ENCODE data around the gene EPHA2.

EPHA2 gene

GRCh38 chr1:16094453-16095158, 61.3 kb downstream of the EPHA2 start:
- no peak overlapping the region for H3K27ac ChIP-seq

GRCh38 chr1:16093611-16094010, 62.3 kb downstream of the EPHA2 start:
- no peak for TF ChIP-seq CTCF (conservative IDR thresholded peaks at IDR 0.05)

More at GRCh38 chr1:16094453-16095158, 61.3 kb downstream of the EPHA2 start:
- TF ChIP-seq CTCF (conservative IDR thresholded peaks at IDR 0.05) = no peak

GRCh38 chr1:16092923-16093511, 62.9 kb downstream of the EPHA2 start:
- no peak for TF ChIP-seq CTCF (conservative IDR thresholded peaks at IDR 0.05)
- no peak overlapping the region for H3K27ac ChIP-seq

More at GRCh38 chr1:16093611-16094010, 62.3 kb downstream of the EPHA2 start:
- H3K27ac ChIP-seq = no peak overlapping the region

GRCh38 chr1:16092097-16092922, 63.6 kb downstream of the EPHA2 start:
- no peak for TF ChIP-seq CTCF (conservative IDR thresholded peaks at IDR 0.05)
- no peak overlapping the region for H3K27ac ChIP-seq

- H3K27ac ChIP-seq = no peak overlapping the region
Observed at GRCh38 chr1:16091296-16091695, 64.6 kb downstream of the EPHA2 start.

GRCh38 chr1:16090076-16090826, 65.6 kb downstream of the EPHA2 start:
- no peak overlapping the region for H3K27ac ChIP-seq
- no peak for TF ChIP-seq CTCF (conservative IDR thresholded peaks at IDR 0.05)

More at GRCh38 chr1:16091296-16091695, 64.6 kb downstream of the EPHA2 start:
- no peak for TF ChIP-seq CTCF (conservative IDR thresholded peaks at IDR 0.05)

All from VCaP (cell line).